ENCODE measurements around the gene ARSA.

The ARSA gene

GRCh38 chr22:50627642-50628542 lies at the start of gene ARSA:
Gene ARSA (minus strand): TSS chr22:50628152. CDS start chr22:50627779, 373 bp downstream.
- in situ Hi-C loops (cut with HindIII; ENCODE audit: low pct_ligation_motif_present, low sequenced_read_pairs) = no loop called here
- Histone ChIP-seq H3K27me3 (replicated peaks) (no peaks in the 10 kb centered on the region), H3K27ac (no peak within 1 kb of the TSS), H3K4me3 (ENCODE audit: low read depth, low read length) (peak within 1 kb of the TSS; percentile 77), H3K36me3 (replicated peaks) (no peaks in the 10 kb centered on the region)
- TF ChIP-seq, protein P1, sequence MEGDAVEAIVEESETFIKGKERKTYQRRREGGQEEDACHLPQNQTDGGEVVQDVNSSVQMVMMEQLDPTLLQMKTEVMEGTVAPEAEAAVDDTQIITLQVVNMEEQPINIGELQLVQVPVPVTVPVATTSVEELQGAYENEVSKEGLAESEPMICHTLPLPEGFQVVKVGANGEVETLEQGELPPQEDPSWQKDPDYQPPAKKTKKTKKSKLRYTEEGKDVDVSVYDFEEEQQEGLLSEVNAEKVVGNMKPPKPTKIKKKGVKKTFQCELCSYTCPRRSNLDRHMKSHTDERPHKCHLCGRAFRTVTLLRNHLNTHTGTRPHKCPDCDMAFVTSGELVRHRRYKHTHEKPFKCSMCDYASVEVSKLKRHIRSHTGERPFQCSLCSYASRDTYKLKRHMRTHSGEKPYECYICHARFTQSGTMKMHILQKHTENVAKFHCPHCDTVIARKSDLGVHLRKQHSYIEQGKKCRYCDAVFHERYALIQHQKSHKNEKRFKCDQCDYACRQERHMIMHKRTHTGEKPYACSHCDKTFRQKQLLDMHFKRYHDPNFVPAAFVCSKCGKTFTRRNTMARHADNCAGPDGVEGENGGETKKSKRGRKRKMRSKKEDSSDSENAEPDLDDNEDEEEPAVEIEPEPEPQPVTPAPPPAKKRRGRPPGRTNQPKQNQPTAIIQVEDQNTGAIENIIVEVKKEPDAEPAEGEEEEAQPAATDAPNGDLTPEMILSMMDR (IDR thresholded peaks at IDR 0.05; ENCODE audit: low read depth, low read length, missing control alignments) = peak; percentile 48
- DNase-seq = peak; percentile 57

DNA sequence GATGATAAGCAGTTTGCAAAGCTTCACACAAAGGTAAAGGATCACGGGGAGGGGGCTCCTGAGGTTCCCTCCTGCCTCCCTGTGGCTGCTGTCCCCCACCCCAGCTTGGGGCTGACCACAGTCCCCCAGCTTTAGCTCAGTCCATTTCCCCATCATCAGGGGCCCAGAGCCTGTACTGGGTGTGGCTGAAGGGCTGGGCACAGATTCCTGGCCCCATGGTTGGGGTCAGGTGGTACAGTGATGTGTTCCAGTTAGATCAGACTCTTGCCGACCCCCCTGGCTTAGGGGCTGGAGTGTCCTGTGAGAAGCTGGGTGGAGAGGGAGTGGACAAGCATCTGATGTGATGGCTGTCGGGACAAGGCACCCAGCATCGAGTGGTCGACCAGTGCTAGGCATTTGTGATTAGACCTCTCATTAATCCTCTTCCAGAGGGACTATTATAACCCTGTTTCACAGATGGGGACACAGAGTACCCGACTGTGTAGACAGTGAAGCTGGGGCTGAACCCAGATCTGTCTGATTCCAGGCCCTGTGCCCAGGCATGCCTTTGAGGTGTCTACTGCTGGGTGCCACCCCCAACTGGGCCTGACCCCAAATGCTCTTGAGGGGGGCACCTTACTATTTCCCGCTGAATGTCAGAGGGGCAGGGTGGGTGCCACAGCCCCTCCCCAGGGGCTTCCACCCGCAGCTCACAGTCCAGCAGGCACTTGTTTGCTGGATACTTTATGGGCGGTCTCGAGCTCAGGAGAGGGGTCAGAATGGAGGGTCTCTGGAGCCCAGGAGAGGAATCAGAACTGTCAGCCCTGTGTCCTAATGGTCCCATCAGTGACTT lies 48.9 kb upstream of the ARSA start:
- Histone ChIP-seq H3K36me3 (replicated peaks) (no peaks in the 10 kb centered on the region), H3K4me3 (ENCODE audit: low read depth, low read length) (no peak overlapping the region), H3K27me3 (replicated peaks) (peaks cover 20% of the 10 kb centered on the region), H3K27ac (no peak overlapping the region)
- in situ Hi-C loops (cut with HindIII; ENCODE audit: low pct_ligation_motif_present, low sequenced_read_pairs) = no loop called here
- no peak for DNase-seq
- TF ChIP-seq, protein P1 (IDR thresholded peaks at IDR 0.05; ENCODE audit: low read depth, low read length, missing control alignments) = no peak

DNA sequence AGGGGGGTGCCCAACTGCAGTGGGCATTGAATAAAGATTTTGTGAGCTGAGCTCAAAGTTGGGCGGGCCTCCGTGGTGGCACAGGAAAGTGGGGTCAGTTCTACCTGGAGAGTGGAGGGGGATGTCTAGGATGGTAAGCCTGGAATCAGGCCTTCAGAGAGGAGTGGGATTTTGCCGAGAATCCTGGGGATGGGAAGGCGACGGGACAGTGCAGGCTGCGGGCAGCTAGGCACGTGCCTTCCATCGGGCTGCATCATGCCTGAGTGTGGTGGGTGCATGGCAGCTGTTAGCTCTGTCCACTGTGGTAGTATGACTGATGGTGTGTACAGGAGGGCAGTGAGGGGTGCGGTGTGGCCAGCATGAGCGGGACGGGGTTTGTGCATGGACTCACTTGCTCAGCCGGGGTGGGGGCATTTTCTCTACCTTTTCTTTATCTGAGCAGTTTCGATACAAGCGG lies 48.3 kb upstream of the ARSA start:
- Histone ChIP-seq H3K36me3 (replicated peaks) (no peaks in the 10 kb centered on the region), H3K27me3 (replicated peaks) (peaks cover 20% of the 10 kb centered on the region), H3K4me3 (ENCODE audit: low read depth, low read length) (no peak overlapping the region), H3K27ac (no peak overlapping the region)
- TF ChIP-seq, protein P1 (IDR thresholded peaks at IDR 0.05; ENCODE audit: low read depth, low read length, missing control alignments) = no peak
- DNase-seq = no peak
- in situ Hi-C loops (cut with HindIII; ENCODE audit: low pct_ligation_motif_present, low sequenced_read_pairs) = no loop called here

- peaks cover 20% of the 10 kb centered on the region for H3K27me3 ChIP-seq (replicated peaks)
- TF ChIP-seq, protein P1 (IDR thresholded peaks at IDR 0.05; ENCODE audit: low read depth, low read length, missing control alignments) = no peak
- no peak for DNase-seq
- no peak overlapping the region for H3K27ac ChIP-seq
- H3K4me3 ChIP-seq (ENCODE audit: low read depth, low read length) = no peak overlapping the region
- in situ Hi-C loops (cut with HindIII; ENCODE audit: low pct_ligation_motif_present, low sequenced_read_pairs) = no loop called here
- H3K36me3 ChIP-seq (replicated peaks) = no peaks in the 10 kb centered on the region
These were observed 47.7 kb upstream of the ARSA start for GRCh38 chr22:50675553-50676179.

DNA sequence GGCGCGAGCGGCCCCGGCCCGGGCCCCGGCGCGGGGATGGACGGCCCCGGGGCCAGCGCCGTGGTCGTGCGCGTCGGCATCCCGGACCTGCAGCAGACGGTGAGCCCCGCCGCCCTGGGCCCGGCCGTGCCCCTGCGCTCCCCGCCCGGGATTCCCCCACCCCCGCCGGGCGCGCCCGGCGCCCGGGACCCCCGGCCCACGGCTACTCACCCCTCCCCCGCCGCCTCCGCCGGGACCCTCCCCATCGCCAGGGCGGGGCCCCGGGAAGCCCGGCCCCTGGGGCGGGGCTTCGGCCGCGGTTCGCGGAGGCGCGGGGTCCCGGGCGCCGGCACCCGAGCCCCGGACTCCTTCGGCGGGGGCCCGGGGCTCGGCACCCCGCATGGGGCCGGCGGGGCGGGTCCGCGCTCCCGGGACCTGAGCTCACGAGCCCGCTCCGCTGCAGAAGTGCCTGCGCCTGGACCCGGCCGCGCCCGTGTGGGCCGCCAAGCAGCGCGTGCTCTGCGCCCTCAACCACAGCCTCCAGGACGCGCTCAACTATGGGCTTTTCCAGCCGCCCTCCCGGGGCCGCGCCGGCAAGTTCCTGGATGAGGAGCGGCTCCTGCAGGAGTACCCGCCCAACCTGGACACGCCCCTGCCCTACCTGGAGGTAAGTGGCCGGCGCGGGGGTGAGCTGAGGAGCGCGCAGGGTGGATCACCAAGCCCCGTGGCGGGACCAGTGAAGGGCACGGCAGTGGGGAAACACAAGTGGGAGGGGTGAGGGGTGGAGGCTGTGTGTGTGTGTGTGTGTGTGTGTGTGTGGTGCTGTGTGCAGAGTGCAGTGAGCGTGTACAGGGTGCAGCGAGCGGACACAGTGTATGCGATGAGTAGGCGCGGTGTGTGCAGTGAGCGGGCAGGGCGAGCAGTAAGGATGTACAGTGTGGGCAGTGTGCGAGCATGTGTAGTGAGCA lies 46.9 kb upstream of the ARSA start:
- in situ Hi-C loops (cut with HindIII; ENCODE audit: low pct_ligation_motif_present, low sequenced_read_pairs) = no loop called here
- no peaks in the 10 kb centered on the region for H3K36me3 ChIP-seq (replicated peaks)
- TF ChIP-seq, protein P1 (IDR thresholded peaks at IDR 0.05; ENCODE audit: low read depth, low read length, missing control alignments) = no peak
- peak overlapping the region; percentile 22 for H3K4me3 ChIP-seq (ENCODE audit: low read depth, low read length)
- no peak overlapping the region for H3K27ac ChIP-seq
- H3K27me3 ChIP-seq (replicated peaks) = peaks cover 20% of the 10 kb centered on the region
- DNase-seq = no peak
